Panc1 (cell line): ENCODE measurements around the gene GCSAML. TPM values are rescaled to one million over a fixed set of nuclear protein-coding genes. Genes with fewer than 3 reads are reported as not detected.

Experiments used
- ATAC-seq: fragments of 200-7000 bp; cut with Tn5 transposase; 2 replicates; pipeline ENCODE4 v1.9.1; 2020; ENCODE audit warnings: mild to moderate bottlenecking, moderate library complexity
- BruUV-seq: library from RNA; stranded (reverse); fragments of 400-500 nt; replicated peaks from 2 replicates; lab custom pipeline; 2021; lab: Mats Ljungman, UMichigan
- CTCF ChIA-PET: fragments of 300-600 bp; sonication (Branson Sonifier 250); formaldehyde crosslinking; loops from one replicate; lab custom pipeline; 2022; ENCODE audit warnings: antibody characterized with exemption; lab: Charles Lee
- POLR2A ChIA-PET: fragments of 300-600 bp; sonication (Branson Sonifier 250); formaldehyde crosslinking; loops from one replicate; lab custom pipeline; 2022; ENCODE audit warnings: antibody characterized with exemption; lab: Charles Lee
- DNase-seq: peaks from one replicate; pipeline ENCODE4 v3.0.0-alpha.2; 2010; ENCODE audit warnings: low read depth, low spot score
- H3K27ac ChIP-seq: 2 replicates; pipeline ENCODE4 v1.5.1; 2011; ENCODE audit warnings: mild to moderate bottlenecking, low read length, inconsistent platforms
- H3K27me3 ChIP-seq: fragments of 200-500 bp; sonication (Bioruptor generic); 2 replicates; pipeline ENCODE4 v1.6.0; 2014; ENCODE audit warnings: low read length, inconsistent platforms; ENCODE audit not compliant: control insufficient read depth, insufficient read depth
- H3K36me3 ChIP-seq: fragments of 200-500 bp; sonication (Bioruptor generic); 2 replicates; pipeline ENCODE4 v1.5.1; 2014; ENCODE audit warnings: inconsistent platforms, mild to moderate bottlenecking, low read length, moderate library complexity; ENCODE audit not compliant: control insufficient read depth, insufficient read depth
- H3K4me1 ChIP-seq: 2 replicates; pipeline ENCODE4 v1.5.1; 2011; ENCODE audit warnings: inconsistent platforms, mild to moderate bottlenecking, low read length, moderate library complexity; ENCODE audit not compliant: control insufficient read depth, insufficient read depth
- H3K4me3 ChIP-seq, 2 experiments: 2 replicates each; pipeline ENCODE4 v1.5.1; 2011 to 2012; ENCODE audit warnings: low read depth in 2 of 2, low read length in 2 of 2, mild to moderate bottlenecking in 2 of 2, inconsistent platforms in 1 of 2, moderate library complexity in 1 of 2
- H3K9me3 ChIP-seq: fragments of 200-500 bp; sonication (Bioruptor generic); 2 replicates; pipeline ENCODE4 v1.5.1; 2014; ENCODE audit warnings: low read depth, mild to moderate bottlenecking, inconsistent platforms, low read length, moderate library complexity; ENCODE audit not compliant: control insufficient read depth, insufficient read depth
- CTCF ChIP-seq: fragments of 450-650 bp; IDR thresholded peaks from 2 replicates; pipeline ENCODE4 v1.5.1; 2017; ENCODE audit warnings: mild to moderate bottlenecking
- POLR2AphosphoS5 ChIP-seq: IDR thresholded peaks from 2 replicates; pipeline ENCODE4 v1.6.1; 2012; ENCODE audit warnings: mild to moderate bottlenecking, low read depth, low read length, moderate library complexity
- REST ChIP-seq, 2 experiments: IDR thresholded peaks; 2 replicates each; pipeline ENCODE4 v1.6.1; 2011 to 2012; ENCODE audit warnings: low read depth in 2 of 2, control low read depth in 1 of 2, low read length in 1 of 2, mild to moderate bottlenecking in 1 of 2, moderate library complexity in 1 of 2; ENCODE audit not compliant: insufficient read depth in 1 of 2
- SIN3A ChIP-seq: IDR thresholded peaks from 2 replicates; pipeline ENCODE4 v1.6.1; 2012; ENCODE audit warnings: low read depth, mild to moderate bottlenecking, low read length, moderate library complexity, borderline replicate concordance; ENCODE audit not compliant: insufficient read depth
- TCF7L2 ChIP-seq: IDR thresholded peaks from 2 replicates; pipeline ENCODE4 v1.6.1; 2011; ENCODE audit warnings: mild to moderate bottlenecking, low read depth, low read length, inconsistent platforms
- in situ Hi-C: cut with HindIII; loops from 2 replicates; pipeline ENCODE4 v1.10.0; 2016; ENCODE audit warnings: low sequenced_read_pairs, low pct_unique_long_range_greater_than_20kb
- intact Hi-C: fragments of 100-400 bp; cut with micrococcal nuclease; formaldehyde crosslinking; loops from one replicate; pipeline ENCODE4 v1.10.0; 2022; ENCODE audit not compliant: unreplicated experiment
- total RNA-seq: library from RNA; stranded (reverse); gene quantifications from one replicate; pipeline ENCODE4 v1.2.1, GENCODE V29; 2021; ENCODE audit not compliant: unreplicated experiment

GCSAML gene
- total RNA-seq, 1 experiment from 2014 or later = not detected

DNA sequence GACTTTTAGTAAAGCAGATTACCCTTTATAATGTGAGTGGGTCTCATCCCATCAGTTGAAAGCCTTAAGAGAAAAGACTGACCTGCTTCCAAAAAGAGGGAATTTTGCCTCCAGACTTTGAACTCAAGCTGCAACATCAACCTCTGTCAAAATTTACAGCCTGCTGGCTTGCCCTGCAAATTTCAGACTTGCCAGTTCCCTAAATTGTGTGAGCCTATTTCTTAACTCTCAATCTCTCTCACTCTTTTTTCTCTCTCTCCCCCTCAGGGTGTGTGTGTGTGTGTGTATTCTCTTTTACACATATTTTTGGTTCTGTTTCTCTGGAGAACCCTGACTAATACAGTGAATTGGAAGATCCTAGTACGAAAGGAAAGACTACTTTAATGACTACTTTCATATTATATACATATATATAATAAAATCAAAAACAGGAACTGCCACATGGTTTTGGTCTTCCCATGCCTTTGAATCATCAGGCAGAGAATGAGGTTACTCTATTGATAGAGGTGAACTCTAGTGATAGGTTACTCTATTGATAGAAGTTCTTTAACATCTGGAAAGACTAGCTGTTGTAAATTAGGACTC, 19.1 kb upstream of the GCSAML start:
- BruUV-seq = no TSS peak
- H3K9me3 ChIP-seq = no peaks in the 10 kb centered on the region

GRCh38 chr1:247530785-247531184, 18.1 kb upstream of the GCSAML start:
- Histone ChIP-seq H3K4me1 (no peaks in the 10 kb centered on the region), H3K36me3 (no peaks in the 10 kb centered on the region), H3K9me3 (no peaks in the 10 kb centered on the region), H3K4me3 (no peak overlapping the region), H3K27ac (no peak overlapping the region), H3K27me3 (no peaks in the 10 kb centered on the region)
- intact Hi-C loops (no loop called here), in situ Hi-C loops (no loop called here)
- ChIA-PET CTCF (no interaction called here), POLR2A (no interaction called here)
- ATAC-seq (no peak), DNase-seq (no peak)
- no peak for TF ChIP-seq SIN3A
- TF ChIP-seq CTCF = no peak
- BruUV-seq = no TSS peak

More for the DNA sequence above, 19.1 kb upstream of the GCSAML start:
- Histone ChIP-seq H3K4me3 (no peak overlapping the region), H3K36me3 (no peaks in the 10 kb centered on the region), H3K27me3 (no peaks in the 10 kb centered on the region), H3K27ac (no peak overlapping the region), H3K4me1 (no peaks in the 10 kb centered on the region)
- no peak for ATAC-seq
- ChIA-PET POLR2A (no interaction called here), CTCF (no interaction called here)
- DNase-seq = no peak
- in situ Hi-C loops (no loop called here), intact Hi-C loops (no loop called here)
- TF ChIP-seq SIN3A (no peak), CTCF (no peak), TCF7L2 (no peak), REST (IDR thresholded peaks at IDR 0.05; ENCODE audit: insufficient read depth in 1 of 2, low read depth in 2 of 2, low read length in 1 of 2) (no peak), POLR2AphosphoS5 (no peak)
